GM21723 (cell line): Measurements from ENCODE around the gene REEP1.

Source experiments
- ATAC-seq: cut with Tn5 transposase; IDR thresholded peaks from one replicate; pipeline ENCODE4 v1.9.1; 2021; ENCODE audit warnings: mild to moderate bottlenecking, moderate library complexity; ENCODE audit not compliant: unreplicated experiment

REEP1 gene

DNA sequence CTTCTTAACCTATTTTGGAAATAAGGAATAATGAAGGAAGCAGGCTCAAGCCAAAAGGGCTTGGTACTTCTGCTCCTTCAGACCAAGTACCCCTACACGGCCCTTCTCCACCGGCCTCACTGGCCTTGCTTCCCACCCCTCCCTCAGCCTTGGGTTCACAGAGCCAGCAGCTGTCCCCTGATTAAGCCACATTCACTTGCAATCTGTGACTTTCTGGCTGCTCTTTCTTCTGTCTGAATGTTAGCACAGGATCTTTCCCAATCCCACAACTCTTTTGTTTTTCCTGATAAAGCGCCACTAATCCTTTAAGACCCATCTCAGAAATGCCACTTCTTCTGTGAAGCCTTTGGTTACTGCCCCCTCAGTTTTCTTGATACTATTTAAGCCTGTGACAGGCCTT lies 52.4 kb downstream of the REEP1 start:
- ATAC-seq = no peak

DNA sequence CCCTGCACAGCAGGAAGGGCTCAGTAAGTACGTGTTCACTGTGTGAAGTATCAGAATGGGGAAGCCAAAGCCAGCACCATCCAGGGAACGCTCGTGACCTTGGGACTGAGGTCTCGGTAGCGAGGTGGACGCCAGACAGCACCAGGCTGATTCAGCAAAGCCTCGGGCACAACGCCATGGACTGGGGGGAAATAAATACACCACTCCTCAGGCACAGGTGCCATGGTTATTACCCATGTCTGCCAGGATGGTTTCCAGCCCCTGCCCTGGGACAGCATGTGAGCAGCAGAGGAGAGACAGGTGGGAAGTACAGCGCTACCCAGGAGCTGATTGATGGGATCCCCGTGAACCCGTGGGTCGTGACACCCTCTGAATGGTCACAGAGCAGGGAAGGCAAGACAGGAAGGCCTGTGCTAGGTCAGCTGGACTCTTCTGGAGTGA lies 53.0 kb downstream of the REEP1 start:
- no peak for ATAC-seq

DNA sequence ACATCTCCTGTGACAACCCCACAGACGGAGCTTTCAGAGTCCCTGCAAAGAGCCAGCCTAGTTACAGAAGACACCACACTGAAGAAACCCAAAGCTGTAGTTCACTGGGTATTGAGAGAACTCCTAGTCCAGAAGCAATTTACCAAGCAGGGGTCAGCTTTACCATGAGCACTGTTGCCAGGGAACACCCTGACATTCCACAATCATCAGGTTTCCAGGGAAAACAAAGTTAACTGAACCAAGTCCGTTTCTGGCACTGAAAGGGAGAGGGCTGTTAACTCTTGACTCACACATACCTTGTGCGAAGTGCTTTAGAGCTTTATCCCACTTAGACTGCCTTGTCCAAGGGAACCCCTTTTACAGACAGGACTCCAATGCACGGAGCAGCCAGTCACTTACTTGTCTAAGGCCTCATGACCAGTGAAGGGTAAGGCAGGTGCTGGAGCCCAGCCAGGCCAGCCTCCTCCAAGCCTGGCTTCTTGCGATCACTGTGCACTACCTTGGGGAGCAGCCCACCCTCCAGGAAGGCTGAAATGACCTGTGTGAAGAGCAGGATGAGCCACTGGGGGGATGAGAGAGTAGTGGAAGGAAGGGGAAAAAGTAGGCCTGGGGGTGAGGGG lies 53.9 kb downstream of the REEP1 start:
- no peak for ATAC-seq

DNA sequence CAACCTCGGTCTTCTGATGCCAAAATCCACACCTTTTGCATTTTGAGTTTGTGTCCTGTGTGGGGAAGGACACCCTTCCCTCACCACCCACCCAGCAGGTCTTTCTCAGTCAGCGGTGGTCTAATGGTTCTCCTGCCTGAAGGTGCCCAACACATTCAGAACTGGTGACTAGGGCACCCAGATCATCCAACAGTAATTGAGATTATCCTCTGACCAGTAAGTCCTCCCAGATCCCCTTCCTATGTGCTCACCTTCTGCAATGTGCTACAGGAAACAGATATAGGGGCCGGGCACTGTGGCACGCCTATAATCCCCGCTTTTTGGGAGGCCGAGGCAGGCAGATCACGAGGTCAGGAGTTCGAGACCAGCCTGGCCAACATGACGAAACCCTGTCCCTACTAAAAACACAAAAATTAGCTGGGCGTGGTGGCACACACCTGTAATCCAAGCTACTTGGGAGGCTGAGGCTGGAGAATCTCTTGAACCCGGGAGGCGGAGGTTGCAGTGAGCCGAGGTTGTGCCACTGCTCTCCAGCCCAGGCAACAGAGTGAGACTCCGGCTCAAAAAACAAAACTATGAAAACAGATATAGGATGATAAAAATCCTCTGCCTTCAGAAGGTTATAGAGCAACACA lies 56.2 kb downstream of the REEP1 start:
- ATAC-seq = no peak

DNA sequence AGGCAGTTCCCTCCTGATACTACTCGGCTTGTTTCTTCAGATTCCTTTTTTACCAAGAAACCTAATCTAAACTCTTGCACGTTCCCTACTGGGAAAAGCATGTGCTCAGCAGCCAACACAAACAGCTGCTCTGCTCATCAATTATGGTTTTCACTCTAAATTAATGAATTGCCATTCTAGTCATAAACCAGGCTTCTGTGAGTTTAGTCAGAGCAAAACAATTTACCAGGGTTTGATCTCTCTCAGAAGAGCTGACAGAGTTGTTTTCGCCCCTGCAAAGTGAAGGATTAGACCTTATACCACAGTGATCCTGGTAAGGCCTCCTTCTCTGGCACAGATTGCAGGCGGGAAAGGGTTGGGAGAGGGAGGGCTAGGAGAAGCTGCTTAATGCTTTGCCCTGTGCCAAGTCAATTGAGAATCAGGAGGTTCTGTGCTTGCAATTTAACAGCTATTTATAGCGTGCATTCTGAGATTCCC lies 57.2 kb downstream of the REEP1 start:
- ATAC-seq = no peak

DNA sequence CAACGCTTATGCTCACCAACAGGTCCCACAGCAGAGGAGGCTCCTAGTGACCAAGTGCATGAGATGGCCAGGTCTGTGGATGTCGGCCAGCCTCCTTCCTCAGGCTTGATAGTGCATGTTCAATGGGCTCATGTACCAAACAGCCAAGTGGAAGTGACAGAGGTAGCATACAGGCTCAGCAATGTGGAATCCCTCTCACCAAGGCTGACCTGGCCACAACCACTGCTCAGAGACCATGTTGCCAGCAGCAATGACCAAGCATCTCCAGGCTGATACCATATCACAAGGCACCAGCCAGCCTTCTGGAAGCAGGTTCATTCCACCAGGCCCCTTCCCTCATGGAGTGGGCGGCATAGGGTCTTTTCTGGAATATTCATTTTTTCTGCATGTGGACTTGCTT lies 61.5 kb downstream of the REEP1 start:
- no peak for ATAC-seq

DNA sequence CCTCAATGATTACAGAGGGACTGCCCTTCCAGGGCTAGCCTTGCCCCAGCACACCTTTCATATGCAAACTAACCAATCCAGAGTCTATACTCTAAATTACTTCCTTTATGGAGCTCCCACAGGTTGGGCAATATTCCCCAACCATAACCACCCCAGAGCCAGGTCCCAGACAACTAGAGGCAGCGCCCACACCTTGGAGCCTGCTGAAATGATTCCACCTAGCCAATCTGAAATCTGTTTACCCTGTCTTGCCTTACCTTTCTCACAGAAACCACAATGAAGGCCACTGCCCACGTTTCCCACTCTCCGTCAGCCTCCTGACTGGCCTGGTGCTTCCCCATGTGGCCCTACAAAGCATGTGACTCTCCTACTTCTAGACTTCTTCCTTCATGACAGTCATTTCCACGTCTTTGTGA lies 62.0 kb downstream of the REEP1 start:
- peak; percentile 40 for ATAC-seq

DNA sequence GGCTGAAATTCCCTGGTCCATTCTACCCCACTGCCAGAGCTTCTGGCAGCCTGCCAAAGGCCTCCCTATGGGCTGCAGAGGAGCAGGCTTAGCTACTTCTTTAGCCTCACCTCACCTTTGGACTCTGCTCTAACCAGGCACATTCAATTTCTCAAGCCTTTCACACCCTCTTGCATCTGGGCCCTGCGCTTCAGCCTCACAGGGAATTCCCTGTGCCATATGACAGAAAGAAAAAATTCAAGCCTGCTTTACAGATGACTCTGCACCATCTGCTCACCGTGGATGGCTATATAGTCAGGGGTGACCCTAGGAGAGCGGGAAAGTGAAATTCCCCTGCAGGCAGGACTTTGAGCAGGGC lies 62.5 kb downstream of the REEP1 start:
- ATAC-seq = peak; percentile 61

DNA sequence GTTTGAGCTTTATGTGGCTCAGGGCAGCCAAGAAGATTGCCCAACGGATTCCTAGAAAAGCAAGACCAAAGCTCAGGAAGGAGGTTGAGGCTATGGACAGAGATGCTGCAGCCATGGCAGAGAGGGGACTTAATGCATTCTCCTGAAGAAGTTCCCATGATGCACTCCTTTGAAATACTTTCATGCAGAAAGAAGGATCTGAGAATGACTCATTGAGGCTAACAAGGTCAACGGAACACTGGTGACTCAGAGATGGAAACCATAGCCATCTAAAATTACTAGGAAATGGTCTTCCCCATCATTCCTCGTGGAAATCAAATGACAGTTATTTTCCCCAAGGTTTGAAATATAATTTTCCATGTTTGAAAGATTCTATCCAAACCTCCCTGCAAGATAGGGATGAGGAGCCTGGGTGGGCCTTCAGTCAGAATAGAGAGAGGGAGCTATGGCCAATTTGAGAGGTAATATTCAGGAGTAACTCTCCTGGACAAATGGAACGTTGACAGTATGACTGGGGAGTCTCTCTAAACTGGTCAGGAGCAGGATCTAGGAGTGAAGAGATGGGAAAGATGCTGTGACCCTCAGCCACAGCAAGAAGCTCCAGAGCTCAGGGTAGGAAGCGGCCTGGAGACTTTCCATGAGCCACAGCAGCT lies 63.0 kb downstream of the REEP1 start:
- peak; percentile 56 for ATAC-seq

DNA sequence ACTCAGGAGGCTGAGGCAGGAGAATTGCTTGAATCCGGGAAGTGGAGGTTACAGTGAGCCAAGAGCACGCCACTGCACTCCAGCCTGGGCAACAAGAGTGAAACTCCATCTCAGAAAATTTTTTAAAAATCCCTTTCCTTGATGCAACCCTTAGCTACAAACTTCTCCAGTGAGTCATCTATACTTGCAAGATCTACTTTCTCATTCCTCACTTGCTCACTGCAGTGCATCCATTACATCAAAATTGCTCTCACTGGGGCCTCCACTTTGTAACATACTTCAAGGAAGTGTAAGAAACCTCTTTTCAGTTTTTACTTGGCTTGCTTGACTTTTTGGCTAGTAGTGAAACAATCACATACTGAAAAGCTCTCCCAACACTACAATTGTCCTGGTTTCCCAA lies 65.3 kb downstream of the REEP1 start:
- ATAC-seq = no peak

DNA sequence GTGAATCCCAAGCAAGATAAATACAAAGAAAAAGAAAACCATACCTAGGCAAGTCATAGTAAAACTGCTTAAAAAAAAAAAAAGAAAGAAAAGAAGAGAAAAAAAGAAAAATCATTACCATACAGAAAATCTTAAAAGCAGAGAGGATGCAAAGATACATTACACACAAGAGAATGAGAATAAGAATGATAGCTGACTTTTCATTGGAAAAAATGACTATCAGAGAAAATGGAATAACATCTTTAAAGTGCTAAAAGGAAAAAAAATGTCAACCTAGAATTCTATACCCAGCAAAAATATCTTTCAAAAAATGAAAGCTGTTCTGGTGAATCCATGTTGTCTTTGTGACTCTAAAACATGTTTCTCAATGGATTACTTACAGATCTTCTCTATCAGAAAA lies 66.2 kb downstream of the REEP1 start:
- ATAC-seq = no peak

DNA sequence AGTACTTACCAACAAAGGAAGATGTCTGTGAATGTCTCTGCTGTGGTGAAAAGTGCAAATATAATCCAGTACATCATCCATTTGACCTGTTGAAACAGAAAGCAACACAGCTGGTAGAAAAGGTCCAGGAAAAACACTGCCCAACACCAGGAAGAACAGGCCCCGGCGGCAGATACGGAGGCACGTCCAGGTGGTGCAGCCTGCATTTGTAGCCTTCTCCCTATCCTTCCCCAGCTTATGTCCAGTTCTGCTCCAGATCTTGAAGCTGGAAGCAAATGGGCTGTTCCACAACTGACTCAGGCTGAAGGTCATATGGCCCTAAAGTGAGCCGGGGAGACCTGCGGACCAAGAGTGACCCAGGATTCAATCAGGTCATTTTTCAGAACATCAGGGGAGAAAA lies 73.5 kb downstream of the REEP1 start:
- no peak for ATAC-seq

DNA sequence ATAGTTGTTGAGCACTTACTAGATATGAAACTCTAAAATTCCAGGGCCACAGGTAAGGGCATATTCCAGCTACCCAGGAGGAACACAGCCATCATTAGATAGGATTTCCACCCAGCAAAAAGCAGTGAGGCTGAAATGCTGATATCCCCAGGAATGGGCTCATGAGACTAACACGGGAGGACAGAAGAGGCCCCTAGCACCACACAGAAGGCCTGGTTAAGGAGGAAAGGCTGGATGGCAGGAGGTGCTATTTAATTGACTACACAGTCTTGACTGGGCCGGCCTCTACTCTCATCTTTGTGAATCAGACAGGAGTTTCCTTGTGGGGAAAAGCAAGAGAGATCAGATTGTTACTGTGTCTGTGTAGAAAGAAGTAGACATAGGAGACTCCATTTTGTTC lies 76.4 kb downstream of the REEP1 start:
- ATAC-seq = no peak

DNA sequence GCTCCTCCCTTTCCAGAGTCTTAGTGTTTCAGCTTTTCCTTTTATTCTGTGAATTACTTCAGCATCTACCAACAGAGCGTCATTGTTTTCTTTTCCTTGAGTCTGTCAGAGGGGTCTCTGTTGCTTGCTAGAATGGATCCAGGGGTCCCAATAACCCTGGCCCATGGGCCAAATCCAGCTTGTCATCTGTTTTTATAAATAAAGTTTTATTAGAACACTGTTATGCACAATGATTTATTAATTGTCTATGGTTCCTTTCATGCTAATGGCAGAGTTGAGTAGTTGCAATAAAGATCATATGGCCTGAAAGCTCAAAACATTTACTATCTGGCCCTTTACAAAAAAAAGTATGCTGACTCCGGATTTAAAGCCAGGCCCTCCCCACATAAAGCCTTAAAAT lies 79.3 kb downstream of the REEP1 start:
- ATAC-seq = no peak

DNA sequence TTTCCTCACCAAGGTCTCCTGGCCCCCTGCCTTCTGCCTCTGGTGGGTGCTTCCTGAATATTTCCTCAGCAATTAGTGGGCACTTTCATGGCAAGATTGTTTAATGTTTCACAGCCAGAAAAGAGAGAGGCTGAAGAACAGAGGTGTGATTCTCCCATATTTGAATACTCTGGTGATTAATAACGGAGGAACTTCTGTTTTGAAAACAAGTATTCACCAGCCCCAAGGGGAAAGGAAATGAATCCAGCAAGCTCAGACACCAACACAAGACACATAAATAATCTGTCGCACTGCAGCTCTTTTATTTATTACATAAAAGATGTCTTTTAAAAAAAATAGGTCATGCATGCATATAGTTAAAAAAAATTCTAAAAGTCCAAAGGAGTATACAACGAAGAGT lies 80.4 kb downstream of the REEP1 start:
- ATAC-seq = no peak

DNA sequence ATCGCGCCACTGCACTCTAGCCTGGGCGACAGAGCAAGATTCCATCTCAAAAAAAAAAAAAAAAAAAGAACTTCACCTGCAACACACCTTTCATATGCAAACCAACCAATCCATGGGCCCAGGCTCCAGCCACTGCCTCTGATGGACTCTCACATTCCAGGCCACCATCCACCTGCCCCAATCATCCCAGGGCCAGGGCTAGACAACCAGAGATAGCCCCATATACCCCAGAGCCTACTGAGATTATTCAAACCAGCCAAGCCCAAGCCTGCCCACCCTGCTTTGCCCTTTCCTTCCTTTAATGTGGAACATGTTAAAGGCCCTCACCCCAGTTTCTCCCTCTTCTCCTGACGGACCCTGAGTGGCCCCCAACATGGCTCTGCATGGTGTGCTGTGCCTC lies 81.1 kb downstream of the REEP1 start:
- ATAC-seq = no peak

DNA sequence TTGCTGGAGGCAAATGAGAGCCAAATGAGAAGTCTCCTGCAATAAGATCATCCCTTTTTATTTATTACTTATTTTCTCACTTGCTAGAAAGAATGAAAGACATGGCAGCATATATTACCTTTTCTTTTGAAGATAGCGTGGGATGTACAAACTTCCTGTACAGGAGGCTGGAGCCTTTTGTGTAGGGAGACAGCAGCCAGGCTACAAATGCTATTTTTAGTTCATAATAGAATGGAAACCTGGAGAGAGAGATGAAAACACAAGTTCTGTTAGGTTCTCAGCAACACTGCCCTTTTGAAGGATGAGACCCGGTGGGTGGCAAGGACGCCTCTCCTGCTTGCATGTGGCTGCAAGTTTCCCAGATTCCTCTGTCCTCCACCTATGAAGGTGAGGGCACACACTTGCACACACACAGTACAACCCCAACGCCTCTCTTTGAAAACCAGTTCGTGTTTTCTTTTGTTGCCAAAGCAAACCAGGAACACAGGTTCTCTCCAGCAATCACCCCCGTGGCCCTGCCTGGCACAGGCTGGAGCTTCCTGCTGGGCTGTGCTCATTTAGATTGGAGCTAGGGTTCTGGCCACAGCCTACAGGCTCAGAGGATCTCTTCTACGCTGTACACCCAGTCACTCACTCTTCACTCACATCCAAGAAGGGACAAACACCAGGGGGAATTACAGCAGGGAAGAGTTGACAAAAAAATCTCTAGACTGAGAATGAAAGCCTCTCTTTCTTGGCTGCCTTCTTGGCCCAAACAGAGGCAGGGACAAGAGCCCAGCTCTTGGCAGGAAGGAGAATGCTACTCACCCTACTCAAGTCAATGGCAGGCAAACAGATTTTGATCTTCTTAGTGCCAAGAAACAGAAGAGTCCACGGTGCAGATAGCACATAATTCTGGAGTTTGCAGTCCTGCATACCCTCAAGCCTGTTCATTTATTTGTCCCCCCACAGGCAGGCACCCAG lies 82.6 kb downstream of the REEP1 start:
- ATAC-seq = no peak

DNA sequence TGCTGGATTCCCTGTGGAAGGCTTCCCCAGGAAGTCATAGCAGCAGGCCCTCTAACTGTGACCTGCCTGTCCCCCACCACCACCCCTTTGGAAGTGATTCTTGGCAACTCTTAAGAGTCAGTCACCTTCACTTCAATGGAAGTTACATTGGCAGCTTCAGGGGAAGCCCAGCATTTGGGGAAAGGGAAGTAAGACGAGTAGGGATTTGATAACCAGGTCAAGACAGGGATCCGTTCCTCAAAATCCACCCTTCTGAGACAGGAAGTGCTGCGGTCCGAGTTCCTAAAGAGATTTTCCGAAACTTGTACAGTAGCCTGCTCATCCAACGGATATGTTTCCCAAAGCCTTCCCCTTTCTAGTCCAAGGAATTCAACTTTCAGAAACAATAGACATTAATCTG lies 84.0 kb downstream of the REEP1 start:
- ATAC-seq = no peak

DNA sequence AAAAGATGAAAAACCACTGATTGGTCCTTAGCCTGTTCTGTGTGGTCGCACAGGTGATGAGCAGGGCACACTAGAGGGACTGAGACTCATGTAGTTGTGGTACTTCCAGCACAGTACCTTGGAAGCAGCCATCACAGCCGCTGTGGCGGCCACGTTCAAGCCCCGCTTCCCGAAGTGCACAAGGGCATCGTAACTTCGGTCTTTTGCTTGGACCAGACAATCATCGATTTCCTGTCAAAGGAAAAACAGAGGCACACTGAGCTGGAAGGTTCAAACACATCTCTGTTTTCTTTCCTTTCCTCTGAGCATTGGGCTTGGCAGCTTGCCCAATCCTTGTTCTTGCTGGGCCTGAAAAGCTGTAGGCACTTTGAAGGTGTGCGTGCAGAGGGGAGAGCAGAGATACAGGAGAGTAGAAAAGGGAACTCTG lies 85.6 kb downstream of the REEP1 start:
- ATAC-seq = no peak

DNA sequence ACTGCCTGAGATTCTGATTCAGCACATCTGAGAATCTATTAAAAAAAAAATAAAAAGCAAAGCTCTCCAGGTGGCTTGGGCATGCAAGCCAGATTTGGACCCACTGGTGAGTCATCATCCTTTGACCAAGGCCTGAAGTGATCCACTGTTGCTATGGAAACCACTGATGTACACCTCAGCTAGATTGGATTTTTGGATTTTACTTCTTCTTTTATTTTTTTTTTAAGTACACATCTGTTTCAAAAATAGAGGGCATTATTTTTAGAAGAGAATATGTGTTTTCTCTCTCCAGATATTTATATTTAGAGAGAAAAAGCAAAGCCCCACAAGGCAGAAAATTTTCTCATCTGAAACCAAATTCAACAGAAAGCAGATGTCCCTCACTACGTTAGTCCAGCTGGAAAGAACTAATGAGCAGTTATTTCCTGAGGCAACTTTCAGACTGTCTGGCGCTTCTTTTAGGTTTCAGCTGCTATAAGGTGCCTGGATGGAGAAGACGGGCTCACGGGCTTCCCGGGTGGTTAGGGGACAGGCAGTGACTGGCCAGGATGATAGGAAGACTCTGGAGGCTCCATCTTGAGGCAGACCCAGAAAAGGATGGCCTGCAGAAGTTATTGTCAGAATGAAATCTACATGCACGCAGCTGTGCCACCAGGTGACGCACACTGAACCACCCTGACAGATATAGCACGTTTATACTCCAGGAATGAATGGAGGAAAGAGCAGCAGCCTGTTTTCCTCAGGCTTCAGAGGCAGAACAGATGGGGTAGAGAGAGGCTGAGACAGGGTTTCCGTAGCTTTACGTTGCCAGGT lies 87.6 kb downstream of the REEP1 start:
- peak; percentile 73 for ATAC-seq
